GM18499 (cell line): ENCODE measurements around the gene HOPX.
"Not testable (repeated sequence)": the region's sequence is repeated elsewhere in the genome, so short reads cannot be mapped to it uniquely, and the experiment has no call there.

ENCODE experiments used
- ATAC-seq: cut with Tn5 transposase; IDR thresholded peaks from one replicate; pipeline ENCODE4 v1.9.1; 2021; ENCODE audit warnings: moderate number of reproducible peaks; ENCODE audit not compliant: insufficient read depth, unreplicated experiment

Gene HOPX

GRCh38 chr4:56689201-56689969 is 8.3 kb upstream of the HOPX start:
- ATAC-seq: no peak

- ATAC-seq: no peak
These were observed 7.1 kb upstream of the HOPX start for GRCh38 chr4:56688094-56688647.

GRCh38 chr4:56686537-56687231 is 5.6 kb upstream of the HOPX start:
- ATAC-seq: no peak

- no peak for ATAC-seq
These were observed 3.4 kb upstream of the HOPX start for GRCh38 chr4:56684320-56685050.

GRCh38 chr4:56683455-56683854 is 2.4 kb upstream of the HOPX start:
- ATAC-seq: no peak

- ATAC-seq: no peak
These were observed 893 bp upstream of the HOPX start for GRCh38 chr4:56681853-56682525.

GRCh38 chr4:56680266-56680665 is 830 bp downstream of the HOPX start:
- ATAC-seq: no peak

- no peak for ATAC-seq
These were observed 3.4 kb downstream of the HOPX start for GRCh38 chr4:56677711-56678110.

- no peak for ATAC-seq
These were observed 6.1 kb downstream of the HOPX start for GRCh38 chr4:56674984-56675383.

- no peak for ATAC-seq
These were observed 9.2 kb downstream of the HOPX start for GRCh38 chr4:56671860-56672259.

- ATAC-seq: no peak
These were observed 9.7 kb downstream of the HOPX start for GRCh38 chr4:56671373-56671772.

GRCh38 chr4:56668267-56668666 is 12.8 kb downstream of the HOPX start:
- ATAC-seq: no peak

- ATAC-seq: not testable (repeated sequence)
These were observed 13.7 kb downstream of the HOPX start for GRCh38 chr4:56667396-56667795.

GRCh38 chr4:56666279-56666678 is 14.8 kb downstream of the HOPX start:
- no peak for ATAC-seq

GRCh38 chr4:56665781-56666180 is 15.3 kb downstream of the HOPX start:
- no peak for ATAC-seq

- ATAC-seq: no peak
These were observed 18.2 kb downstream of the HOPX start for GRCh38 chr4:56662782-56663468.

- ATAC-seq: no peak
These were observed 21.1 kb downstream of the HOPX start for GRCh38 chr4:56659946-56660345.

- no peak for ATAC-seq
These were observed 22.6 kb downstream of the HOPX start for GRCh38 chr4:56658528-56658927.

GRCh38 chr4:56657818-56658217 is 23.3 kb downstream of the HOPX start:
- ATAC-seq: no peak

GRCh38 chr4:56657128-56657527 is 24.0 kb downstream of the HOPX start:
- ATAC-seq: no peak
